Measurements from ENCODE around the gene SMARCB1.

The SMARCB1 gene

DNA sequence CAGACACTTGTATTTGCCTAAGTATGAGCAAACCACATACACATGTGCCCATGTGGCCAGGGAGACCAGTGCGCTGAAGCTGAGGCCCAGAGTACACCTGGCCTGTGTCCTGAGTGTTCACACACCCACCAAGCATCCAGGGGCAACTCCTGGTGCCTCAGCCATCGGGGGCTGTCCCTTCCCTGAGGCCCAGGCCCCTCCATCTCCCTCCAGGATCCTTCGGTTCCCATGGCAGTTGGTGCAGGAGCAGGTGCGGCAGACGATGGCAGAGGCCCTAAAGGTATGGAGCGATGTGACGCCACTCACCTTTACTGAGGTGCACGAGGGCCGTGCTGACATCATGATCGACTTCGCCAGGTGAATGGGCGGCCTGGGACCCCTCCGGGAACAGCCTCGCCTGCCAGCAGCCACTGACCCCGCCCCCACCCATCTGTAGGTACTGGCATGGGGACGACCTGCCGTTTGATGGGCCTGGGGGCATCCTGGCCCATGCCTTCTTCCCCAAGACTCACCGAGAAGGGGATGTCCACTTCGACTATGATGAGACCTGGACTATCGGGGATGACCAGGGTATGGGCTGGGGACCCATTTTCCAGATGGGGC is 6.5 kb upstream of the SMARCB1 start:
- DNase-seq, result no peak

DNA sequence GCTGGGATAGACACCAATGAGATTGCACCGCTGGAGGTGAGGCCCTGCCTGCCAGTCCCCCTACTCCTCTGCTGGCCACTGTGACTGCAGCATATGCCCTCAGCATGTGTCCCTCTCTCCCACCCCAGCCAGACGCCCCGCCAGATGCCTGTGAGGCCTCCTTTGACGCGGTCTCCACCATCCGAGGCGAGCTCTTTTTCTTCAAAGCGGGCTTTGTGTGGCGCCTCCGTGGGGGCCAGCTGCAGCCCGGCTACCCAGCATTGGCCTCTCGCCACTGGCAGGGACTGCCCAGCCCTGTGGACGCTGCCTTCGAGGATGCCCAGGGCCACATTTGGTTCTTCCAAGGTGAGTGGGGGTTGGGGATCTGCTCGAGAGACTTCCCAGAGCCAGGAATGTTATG is 5.7 kb upstream of the SMARCB1 start:
- peak in 49 of 51 donors; percentile 12 to 92 (median 69) for DNase-seq

DNA sequence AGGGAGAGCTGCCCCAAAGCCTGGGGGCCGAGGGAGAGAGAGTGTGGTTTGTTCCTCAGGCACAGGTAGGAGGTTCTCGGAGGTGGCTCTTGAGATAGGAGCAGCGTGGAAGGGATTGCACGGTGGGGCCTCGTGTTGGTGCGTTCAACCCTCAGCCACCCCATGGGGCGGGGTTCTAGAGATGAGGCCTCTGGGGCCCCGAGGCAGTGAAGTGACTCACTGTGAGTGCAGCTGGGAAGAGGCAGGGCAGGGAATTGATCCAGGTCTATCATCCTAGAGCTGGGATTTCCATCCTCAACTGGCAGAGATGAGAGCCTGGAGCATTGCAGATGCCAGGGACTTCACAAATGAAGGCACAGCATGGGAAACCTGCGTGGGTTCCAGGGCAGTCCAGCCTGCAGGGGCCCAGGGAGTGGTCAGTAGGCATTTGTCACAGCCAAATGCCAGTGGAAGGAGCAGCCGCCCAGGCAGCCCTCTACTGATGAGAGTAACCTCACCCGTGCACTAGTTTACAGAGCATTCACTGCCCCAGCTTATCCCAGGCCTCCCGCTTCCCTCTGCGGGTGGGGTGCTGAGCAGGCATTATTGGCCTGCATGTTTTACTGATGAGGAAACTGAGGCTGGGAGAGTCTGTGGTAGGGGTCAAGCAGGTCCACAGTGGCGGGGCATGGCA is 5.1 kb upstream of the SMARCB1 start:
- DNase-seq, result peak in 4 of 51 donors; percentile 10 to 31 (median 24)

DNA sequence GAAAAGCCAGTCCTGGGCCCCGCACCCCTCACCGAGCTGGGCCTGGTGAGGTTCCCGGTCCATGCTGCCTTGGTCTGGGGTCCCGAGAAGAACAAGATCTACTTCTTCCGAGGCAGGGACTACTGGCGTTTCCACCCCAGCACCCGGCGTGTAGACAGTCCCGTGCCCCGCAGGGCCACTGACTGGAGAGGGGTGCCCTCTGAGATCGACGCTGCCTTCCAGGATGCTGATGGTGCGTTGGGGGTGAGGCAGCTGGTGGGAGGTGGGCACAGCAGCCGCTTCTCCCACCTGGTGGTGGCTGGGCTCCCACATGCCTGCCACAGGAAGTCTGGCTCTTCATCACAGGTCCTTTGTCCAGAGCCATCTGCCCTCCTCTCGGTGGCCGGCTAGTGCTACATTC is 4.5 kb upstream of the SMARCB1 start:
- no peak for DNase-seq

DNA sequence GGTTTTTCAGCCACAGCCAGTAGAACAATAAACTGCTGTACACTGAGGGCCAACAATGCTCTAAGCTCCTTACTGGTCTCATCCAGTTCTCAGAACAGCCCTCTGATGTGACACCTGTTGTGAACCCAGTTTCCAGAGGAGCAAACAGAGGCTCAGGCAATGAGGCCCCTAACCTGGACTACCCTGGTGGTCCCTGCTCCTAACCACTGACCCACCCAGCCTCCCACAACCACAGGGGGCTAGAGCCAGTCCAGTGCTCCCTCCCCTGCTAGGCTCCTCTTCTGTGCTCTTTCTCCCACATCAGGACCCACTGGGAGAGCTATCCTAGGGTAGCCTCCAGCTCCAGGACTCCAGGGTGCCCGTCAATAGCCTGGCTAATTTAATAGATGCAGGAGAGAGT is 4.1 kb upstream of the SMARCB1 start:
- no peak for DNase-seq

DNA sequence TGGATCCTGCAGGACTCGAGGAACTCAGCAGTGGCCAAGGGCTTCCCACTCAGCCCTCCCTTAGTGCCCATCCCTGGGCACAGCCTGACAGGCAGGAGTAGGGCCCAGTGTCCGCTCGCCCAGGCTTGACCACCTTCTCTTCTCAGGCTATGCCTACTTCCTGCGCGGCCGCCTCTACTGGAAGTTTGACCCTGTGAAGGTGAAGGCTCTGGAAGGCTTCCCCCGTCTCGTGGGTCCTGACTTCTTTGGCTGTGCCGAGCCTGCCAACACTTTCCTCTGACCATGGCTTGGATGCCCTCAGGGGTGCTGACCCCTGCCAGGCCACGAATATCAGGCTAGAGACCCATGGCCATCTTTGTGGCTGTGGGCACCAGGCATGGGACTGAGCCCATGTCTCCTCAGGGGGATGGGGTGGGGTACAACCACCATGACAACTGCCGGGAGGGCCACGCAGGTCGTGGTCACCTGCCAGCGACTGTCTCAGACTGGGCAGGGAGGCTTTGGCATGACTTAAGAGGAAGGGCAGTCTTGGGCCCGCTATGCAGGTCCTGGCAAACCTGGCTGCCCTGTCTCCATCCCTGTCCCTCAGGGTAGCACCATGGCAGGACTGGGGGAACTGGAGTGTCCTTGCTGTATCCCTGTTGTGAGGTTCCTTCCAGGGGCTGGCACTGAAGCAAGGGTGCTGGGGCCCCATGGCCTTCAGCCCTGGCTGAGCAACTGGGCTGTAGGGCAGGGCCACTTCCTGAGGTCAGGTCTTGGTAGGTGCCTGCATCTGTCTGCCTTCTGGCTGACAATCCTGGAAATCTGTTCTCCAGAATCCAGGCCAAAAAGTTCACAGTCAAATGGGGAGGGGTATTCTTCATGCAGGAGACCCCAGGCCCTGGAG is 3.3 kb upstream of the SMARCB1 start:
- no peak for DNase-seq

DNA sequence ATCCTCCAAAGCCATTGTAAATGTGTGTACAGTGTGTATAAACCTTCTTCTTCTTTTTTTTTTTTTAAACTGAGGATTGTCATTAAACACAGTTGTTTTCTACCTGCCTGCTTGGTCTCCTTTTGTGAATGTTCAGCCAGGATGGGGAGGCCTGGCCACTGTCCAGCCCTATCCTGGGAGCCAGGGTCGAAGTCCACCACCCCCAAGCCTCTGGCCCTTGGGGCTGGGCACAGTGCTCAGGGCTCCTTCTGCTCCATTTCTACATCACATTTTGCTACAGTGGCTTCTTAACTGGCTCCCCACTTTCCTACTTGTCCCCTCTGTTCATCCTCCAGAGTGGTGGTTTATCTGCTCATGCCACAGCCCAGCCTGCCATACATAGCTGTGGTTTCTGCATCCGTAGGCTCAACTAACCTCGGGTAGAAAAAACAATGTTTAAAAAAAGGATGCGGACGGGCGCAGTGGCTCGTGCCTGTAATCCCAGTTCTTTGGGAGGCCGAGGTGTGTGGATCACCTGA is 2.5 kb upstream of the SMARCB1 start:
- DNase-seq, result no peak

DNA sequence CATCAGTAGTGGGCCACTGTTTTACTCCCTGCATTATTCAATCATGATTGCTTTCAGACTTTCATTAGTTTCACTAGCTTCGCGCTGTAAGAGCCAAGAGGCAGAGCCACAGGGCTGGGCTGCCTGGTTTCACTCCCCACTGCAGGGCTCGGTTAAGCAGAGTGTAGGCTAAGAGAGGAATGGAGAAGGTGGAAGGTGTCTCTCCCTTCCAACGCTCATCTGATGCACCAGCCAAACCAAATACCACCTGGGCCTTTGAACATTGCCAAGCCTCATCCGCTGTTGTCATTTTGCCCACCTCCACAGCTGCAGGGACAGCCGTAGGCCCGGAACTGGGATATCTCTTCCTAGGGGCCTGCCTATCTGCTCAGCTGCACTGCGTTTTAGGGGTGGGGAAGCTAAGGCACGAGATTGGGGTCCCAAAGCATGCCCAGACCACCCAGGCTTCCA is 480 bp upstream of the SMARCB1 start:
- DNase-seq, result peak in 1 of 51 donors; percentile 53

DNA sequence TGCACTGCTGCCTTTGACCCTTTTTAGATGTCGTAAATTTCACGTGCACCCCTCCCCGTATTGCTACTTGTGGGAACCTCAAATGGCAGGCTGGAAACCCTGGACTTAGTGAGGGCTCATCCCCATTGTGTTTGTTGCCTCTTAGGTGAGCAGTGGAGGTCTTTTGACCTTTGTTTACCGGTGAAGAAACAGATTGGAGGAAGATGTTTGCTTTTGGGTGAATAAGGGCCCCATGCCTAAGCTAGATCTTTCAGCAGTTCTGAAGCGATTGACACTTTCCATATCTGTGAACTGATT is 782 bp downstream of the SMARCB1 start:
- DNase-seq, result no peak

DNA sequence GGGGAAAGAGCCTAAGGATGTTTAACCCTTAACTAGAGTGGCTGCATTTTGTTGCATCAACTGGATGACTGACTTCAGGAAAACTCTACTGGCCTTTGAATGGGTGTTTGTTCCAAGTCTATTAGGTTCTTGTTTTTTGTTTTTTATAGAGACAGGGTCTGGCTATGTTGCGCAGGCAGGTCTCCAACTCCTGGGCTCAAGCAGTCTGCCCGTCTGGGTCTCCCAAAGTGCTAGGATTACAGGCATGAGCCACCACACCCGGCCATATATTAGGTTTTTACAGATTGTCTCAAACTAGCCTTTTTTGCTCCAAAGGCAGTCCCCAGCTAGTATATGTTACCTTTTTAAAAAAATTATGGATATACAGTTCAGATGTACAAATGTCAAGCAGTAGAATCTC is 1.1 kb downstream of the SMARCB1 start:
- DNase-seq, result no peak

DNA sequence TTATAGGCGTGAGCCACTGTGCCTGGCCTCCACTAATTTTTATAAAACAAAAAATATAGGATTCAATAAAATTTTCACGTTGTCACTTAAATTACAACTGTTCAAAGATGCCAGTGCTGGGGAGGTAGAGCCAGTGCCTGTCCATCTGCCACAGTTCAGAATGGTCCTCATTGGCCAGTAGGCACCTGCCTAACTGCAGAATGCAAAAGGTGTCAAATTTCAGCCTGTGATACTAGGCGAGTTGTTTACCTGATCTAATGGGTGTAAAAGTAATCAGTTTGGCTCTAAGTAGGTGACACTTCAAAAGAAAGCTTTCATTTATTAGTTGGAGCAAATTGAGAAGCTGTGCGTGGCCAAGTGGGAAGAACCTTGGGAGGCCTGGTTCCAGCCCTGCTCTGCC is 2.4 kb downstream of the SMARCB1 start:
- no peak for DNase-seq

DNA sequence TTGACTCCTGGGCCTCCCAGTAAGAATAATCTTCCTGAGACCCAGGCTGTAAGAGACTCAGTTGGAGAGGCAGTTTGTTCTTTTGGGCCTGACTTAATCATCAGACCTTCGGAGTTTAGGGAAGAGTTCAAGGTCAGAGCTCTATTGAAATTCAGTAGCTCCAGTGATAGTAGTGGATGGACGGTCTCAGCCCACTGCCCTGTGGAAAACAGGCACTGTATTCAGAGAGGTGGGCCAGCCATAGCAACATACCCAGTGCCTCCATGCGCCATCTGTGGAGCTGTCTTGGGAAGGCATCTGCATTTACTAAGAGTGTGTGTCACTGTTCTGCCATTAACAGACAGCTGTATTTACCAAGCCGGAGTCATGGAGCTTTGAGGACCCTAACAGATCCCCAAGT is 2.9 kb downstream of the SMARCB1 start:
- peak in 8 of 51 donors; percentile 15 to 33 (median 17) for DNase-seq

DNA sequence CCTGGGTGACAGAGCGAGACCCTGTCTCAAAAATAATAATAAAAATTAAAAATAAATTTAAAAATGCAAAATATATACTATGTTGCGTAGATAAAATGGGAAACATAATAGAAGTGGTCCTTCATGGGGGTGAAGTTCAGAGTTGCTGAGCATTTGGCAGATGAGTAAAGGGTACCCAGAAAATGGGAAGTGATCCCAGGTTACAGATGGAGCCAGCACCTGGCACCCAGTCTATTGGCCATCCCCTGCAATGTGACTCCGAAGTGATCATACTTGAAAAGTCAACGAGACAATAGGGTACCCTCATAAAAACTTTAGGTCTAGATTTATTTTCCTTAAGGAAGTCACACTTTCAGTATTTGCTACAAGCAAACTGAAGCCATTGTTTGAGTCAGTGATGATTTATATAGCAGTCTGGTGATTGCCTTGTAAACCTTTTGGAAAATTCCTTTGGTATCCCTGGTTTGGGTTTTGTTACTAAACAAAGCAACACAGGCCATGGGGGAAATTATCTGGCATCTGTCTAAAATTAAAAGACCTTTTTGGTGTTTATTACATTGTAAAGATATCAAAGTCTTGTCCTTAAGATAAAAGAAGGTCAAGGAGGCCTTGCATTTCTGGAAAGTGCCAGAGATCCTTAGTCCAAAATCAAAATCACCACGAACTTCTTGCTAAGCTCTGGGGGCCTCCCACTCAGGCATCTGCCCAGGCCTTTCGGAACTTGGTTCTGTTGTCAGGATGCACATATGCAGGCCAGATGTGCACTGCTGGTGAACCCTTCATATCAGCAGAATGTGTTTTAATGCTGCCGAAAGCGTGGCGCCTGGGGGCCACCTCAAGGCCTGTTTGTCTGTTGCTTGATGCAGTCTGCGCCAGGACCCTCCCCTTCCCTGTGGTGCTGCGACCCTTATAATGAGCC is 4.3 kb downstream of the SMARCB1 start:
- DNase-seq, result no peak

DNA sequence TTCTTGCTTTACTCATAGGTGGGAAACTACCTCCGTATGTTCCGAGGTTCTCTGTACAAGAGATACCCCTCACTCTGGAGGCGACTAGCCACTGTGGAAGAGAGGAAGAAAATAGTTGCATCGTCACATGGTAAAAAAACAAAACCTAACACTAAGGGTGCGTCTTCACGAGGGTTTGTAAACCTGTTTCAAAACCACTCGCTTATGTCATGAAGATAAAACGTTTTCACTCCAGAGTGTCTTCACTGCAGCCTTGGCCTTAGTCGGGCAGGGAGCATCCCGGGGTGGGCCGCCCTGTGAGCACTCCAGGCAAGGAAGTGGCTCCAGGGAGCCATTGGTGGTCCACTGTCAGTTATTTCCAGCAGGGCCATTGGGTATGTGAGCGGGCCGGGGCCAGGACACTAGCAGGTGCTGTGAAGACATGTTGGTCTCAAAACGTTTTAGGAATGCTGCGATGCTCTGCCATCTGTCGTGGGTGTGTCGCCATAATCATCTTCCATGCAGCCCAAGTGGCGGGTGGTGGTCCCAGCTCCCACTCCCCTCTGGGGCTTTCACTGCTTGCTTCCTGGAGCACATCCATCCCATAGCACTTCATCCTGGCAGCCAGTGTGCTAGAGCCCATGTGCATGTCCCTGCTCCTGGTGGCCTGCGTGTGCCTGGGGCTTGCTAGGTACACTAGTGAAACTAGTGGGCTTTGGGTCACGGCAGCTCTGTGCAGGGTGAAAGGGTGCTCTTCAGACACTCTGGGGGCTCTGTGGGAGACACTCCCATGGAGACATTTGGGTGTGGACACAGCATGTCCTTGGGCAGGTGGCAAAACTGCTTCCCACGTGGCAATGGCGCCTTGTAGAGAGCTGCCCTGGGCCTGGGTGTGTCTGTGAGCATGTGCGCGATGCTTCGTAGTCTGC is 5.2 kb downstream of the SMARCB1 start:
- no peak for DNase-seq

DNA sequence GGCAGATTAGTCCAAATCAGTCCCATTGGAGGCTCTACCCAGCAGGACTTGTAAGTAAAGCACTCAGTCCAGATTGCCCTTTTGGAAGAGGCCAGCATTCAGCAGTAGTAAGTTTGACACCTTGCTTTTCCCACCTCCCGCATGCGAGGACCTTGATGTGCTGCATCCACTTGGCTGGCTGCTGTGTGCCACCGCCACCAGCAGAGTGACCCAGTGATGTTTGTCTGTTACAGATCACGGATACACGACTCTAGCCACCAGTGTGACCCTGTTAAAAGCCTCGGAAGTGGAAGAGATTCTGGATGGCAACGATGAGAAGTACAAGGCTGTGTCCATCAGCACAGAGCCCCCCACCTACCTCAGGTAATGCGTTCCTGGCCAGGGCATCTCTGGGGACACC is 6.6 kb downstream of the SMARCB1 start:
- DNase-seq, result no peak

DNA sequence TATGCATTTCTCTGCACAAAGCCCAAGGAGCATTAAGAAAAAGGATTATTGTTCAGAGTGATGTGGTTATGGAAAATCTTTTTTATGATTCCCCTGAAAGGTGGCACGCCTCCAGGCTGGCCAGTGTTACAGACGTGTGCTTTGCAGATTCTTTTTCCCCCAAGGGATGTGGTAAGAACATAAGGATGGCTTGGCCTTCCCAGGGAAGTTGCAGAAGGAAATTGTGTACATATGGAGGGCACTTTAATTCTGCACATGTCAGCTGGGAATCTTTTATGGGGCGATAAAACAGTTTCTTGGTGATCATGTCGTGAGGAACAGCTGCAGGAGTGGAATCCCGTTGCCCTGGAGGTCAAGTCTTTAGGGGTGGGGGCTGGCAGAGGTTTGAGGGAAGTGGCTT is 9.7 kb downstream of the SMARCB1 start:
- no peak for DNase-seq

DNA sequence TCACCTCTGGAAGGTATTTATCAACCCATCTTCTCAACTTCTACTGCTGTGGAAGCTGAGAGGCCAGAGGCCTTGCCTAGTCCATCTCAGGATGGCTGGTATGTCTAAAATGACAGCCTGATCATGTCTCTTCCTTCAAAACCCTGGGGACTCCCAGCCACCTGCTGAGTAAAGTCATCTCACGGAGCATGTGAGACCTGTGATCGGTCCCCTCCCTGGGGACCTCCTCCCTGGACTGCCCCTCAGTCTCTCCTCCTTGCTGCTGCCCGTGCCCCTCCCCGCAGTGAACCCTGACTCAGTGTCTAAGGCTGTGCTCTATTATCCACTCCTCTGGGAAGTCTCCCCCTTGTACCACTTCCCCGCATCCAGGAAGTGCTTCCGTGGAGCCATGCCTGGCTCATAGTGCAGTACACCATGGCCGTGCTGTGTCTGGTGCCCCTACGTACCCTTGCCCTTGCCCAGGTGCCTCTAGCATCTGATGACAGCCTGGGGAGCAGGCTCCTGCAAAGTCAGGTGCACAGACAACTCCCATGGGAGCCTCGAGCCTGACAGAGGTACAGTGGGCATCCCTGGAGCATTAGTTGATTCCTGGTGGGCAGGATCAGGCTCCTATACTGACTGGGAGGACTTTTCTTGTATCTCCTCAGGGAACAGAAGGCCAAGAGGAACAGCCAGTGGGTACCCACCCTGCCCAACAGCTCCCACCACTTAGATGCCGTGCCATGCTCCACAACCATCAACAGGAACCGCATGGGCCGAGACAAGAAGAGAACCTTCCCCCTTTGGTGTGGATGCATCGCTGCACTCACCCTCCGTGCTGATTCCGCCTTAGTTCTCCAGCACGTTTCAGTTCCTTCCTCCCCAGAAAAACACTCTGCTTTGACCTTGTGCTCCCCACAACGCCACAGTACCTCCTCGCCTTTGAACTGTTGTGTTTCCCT is 13.8 kb downstream of the SMARCB1 start:
- no peak for DNase-seq

DNA sequence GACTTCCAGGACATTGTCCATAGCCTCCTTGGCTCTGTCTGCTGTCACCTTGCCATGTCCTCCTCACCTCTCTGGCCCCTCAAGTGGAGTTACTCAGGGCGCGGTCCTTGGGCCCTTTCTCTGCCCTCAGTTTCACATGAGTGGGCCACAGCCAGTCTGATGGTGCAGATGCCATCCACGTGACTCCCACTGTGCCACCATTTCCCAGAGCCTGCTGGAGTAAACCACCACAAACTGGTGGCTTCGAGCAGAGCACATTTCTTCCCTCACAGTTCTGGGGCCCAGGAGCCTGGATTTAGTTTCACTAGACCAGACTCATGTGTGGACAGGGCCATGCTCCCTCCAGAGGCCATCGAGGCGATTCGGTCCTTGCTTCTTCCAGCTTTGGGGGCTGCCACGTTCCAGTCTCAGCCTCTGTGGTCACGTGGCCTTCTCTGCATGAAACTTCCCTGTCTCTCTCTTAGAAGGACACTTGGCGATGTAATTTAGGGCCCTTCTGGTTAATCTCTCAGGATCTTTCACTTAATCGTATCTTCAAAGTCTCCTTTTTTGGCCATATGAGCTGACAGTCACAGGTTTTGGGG is 14.6 kb downstream of the SMARCB1 start:
- DNase-seq, result no peak
